Measurements from ENCODE around the gene CD37. TPM values are rescaled to one million over a fixed set of nuclear protein-coding genes. Genes with fewer than 3 reads are reported as not detected.

CD37 gene
- total and polyA plus RNA-seq, 10 of the 15 experiments (the other 5 are each of a cell fraction or from before 2014, with no cell fraction given), result 34.1 to 359 (median 108) TPM

DNA sequence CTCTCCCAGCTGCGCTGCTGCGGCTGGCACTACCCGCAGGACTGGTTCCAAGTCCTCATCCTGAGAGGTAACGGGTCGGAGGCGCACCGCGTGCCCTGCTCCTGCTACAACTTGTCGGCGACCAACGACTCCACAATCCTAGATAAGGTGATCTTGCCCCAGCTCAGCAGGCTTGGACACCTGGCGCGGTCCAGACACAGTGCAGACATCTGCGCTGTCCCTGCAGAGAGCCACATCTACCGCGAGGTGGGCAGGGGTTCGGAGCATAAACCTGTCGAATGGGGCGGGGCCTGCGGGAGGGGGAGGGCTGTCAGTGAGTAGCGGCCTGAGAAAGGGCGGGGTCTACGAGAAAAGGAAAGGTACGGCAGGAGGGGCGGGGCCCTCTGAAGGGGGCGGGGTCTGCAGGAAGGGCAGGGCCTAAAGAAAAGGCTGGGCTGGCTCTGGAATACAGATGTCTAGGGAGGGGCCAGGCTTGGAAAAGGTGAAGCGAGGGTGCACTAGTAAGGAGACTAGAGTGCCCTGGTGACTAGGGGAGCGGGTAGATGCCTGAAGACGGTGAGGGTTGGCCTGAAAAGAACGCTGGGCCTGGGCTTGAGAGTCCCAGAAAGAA lies 3.6 kb downstream of the CD37 start (continued):
- TF ChIP-seq ZNF217 (IDR thresholded peaks at IDR 0.05) (no peak), ZNF274 (IDR thresholded peaks at IDR 0.05; ENCODE audit: insufficient read depth, insufficient read length) (no peak), ZNF622 (IDR thresholded peaks at IDR 0.05) (no peak)

DNA sequence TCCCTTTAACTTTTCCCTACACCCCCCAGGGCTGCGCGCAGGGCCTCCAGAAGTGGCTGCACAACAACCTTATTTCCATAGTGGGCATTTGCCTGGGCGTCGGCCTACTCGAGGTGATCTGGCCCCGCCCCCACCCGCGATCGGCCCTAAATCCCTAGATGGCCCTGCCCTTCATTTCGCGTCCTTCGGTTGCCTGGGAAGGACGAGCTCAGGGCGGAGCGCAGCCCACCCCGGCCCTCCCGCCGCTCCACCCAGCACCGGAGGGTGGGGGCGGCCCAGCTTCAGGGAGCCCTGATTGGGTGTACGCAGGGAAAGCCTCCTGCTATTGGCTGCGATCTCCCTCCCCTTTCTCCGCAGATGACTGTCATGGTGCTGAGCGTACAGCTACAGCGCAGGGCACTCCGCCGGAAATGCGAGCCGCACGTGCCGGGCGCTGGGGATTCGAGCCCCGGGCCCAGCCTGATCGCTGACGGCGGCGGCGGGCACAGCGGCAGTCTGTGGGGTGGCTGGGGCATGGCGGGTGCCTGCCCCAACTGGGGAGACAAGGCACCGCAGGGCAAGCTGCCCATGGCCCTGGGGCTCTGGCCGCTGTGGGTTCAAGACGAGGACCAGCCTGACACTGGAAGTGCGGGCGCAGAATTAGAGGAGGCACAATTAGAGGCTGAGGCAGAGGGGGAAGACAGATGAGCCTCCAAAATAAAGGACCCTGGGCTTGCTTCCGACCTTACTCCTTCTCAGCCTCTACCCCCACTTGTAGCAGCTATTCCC lies 4.3 kb downstream of the CD37 start:
- no peak overlapping the region for H3K27ac ChIP-seq (ENCODE audit: control insufficient read depth, insufficient read depth)
- CTCF ChIA-PET, result interaction anchor here (0.6 to 3.0 kb wide), 6 partner anchors 9 to 134 kb away, joined by 3 to 17 read pairs (median 6); partner anchors contain the start of gene FLT3LG
- H2AFZ ChIP-seq (ENCODE audit: control insufficient read depth, low read depth, low read length), result no peak overlapping the region
- intact Hi-C loops (cut with micrococcal nuclease; ENCODE audit: unreplicated experiment) (loop anchor here (1.0 kb wide), 1 partner anchor 104 kb away; no protein-coding TSS in a partner anchor), in situ Hi-C loops (cut with MboI) (no loop called here)
- RAD21 ChIA-PET (ENCODE audit: unreplicated experiment), result interaction anchor here (1.0 to 2.8 kb wide), 6 partner anchors 8 to 130 kb away, joined by 3 to 15 read pairs (median 6); no protein-coding TSS in a partner anchor
- TF ChIP-seq BRCA1 (IDR thresholded peaks at IDR 0.05; ENCODE audit: low read depth, low read length), result no peak
- 0 out of 2 replicates have a peak, but pooled peaks have one; percentile 29 for TF ChIP-seq GATAD2B (conservative IDR thresholded peaks at IDR 0.05; ENCODE audit: low read depth)
- TF ChIP-seq, protein P1, sequence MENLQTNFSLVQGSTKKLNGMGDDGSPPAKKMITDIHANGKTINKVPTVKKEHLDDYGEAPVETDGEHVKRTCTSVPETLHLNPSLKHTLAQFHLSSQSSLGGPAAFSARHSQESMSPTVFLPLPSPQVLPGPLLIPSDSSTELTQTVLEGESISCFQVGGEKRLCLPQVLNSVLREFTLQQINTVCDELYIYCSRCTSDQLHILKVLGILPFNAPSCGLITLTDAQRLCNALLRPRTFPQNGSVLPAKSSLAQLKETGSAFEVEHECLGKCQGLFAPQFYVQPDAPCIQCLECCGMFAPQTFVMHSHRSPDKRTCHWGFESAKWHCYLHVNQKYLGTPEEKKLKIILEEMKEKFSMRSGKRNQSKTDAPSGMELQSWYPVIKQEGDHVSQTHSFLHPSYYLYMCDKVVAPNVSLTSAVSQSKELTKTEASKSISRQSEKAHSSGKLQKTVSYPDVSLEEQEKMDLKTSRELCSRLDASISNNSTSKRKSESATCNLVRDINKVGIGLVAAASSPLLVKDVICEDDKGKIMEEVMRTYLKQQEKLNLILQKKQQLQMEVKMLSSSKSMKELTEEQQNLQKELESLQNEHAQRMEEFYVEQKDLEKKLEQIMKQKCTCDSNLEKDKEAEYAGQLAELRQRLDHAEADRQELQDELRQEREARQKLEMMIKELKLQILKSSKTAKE (IDR thresholded peaks at IDR 0.05; ENCODE audit: low read depth, poor library complexity, severe bottlenecking), result no peak
- no peak for TF ChIP-seq YY1 (IDR thresholded peaks at IDR 0.05; ENCODE audit: low read depth, low read length)
- TF ChIP-seq ZZZ3 (IDR thresholded peaks at IDR 0.05; ENCODE audit: control insufficient read depth, insufficient read length, low read depth), result no peak
- no peak for TF ChIP-seq ZSCAN29 (IDR thresholded peaks at IDR 0.05)
- no peak for TF ChIP-seq POLR2AphosphoS5 (IDR thresholded peaks at IDR 0.05; ENCODE audit: low read length)
- no peak for TF ChIP-seq NBN (IDR thresholded peaks at IDR 0.05)
- no peaks in the 10 kb centered on the region for H3K9me3 ChIP-seq (replicated peaks; ENCODE audit: control insufficient read depth, insufficient read depth, low read length)
- no TSS peak for BruUV-seq (replicated peaks)
- H3K9ac ChIP-seq (ENCODE audit: control insufficient read depth, insufficient read depth, low read length), result no peak overlapping the region
- H3K4me3 ChIP-seq, result peak overlapping the region; percentile 20; the same call in 1 of the 2 replicates
- no peak for FAIRE-seq
- DNase-seq (ENCODE audit: low read depth, low spot score), result no peak
- peaks cover 37% of the 10 kb centered on the region for H3K79me2 ChIP-seq (ENCODE audit: control insufficient read depth, insufficient read depth, low read length)
- SMC1A ChIA-PET (ENCODE audit: uncharacterized antibody, unreplicated experiment), result interaction anchor here (1.0 to 3.2 kb wide), 5 partner anchors 8 to 131 kb away, joined by 3 to 13 read pairs (median 6); no protein-coding TSS in a partner anchor
- POLR2A ChIA-PET, result interaction anchor here (0.6 to 3.0 kb wide), 5 partner anchors 10 to 113 kb away, joined by 3 to 44 read pairs (median 6); partner anchors contain the start of gene PIH1D1
- WGBS (ENCODE audit: insufficient coverage, insufficient replicate concordance, low lambda C conversion rate, missing lambda C conversion rate), result 68% methylated on average over 37 of the region's 47 CpGs
- peaks cover 0 to 3% of the 10 kb centered on the region in 2 experiments; a peak in 1 of 4 replicates for H3K36me3 ChIP-seq (ENCODE audit: control insufficient read depth in 2 of 2, insufficient read depth in 2 of 2, low read length in 1 of 2)
- ATAC-seq, result no peak
- H3K4me1 ChIP-seq (ENCODE audit: control insufficient read depth, insufficient read depth, low read length), result peaks cover 33% of the 10 kb centered on the region
- peak overlapping the region; percentile 71 for H3K4me2 ChIP-seq (ENCODE audit: control insufficient read depth, insufficient read depth)
- no peaks in the 10 kb centered on the region for H3K27me3 ChIP-seq (replicated peaks in 1 of 2; ENCODE audit: control insufficient read depth in 2 of 2, insufficient read depth in 2 of 2, low read length in 1 of 2)
- no peaks in the 10 kb centered on the region for H4K20me1 ChIP-seq (ENCODE audit: control insufficient read depth, insufficient read depth)

All from GM12878 (cell line).